ENCODE data around the gene TCAF2.
"Not testable (repeated sequence)": the region's sequence is repeated elsewhere in the genome, so short reads cannot be mapped to it uniquely, and the experiment has no call there.

DNA sequence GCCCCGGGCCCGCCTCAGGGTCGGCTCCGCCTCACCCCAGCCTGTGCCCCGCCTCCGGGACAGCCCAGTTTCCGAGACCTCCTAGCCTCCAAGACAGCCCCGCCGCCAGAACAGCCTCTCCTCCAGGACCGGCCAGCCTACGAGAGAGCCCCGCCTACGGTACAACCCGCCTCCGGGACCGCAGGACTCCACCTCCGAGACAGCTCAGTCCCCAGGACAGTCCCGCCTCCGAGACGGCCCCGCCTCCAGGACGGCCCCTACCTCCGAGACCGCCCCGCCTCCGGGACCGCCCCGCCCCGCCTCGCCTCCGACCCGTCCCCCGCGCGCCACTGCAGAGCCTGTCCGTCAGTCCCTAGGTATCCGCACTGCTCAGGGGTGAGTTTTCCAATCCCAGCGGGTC is at the start of gene TCAF2:
- not testable (repeated sequence) for TF ChIP-seq CTCF (IDR thresholded peaks at IDR 0.05; ENCODE audit: poor library complexity, severe bottlenecking); EZH2 (IDR thresholded peaks at IDR 0.05; ENCODE audit: borderline replicate concordance, insufficient read depth, low read length, poor library complexity, severe bottlenecking); SMC3 (conservative IDR thresholded peaks at IDR 0.05; ENCODE audit: poor library complexity); POLR2AphosphoS5 (IDR thresholded peaks at IDR 0.05); TAF1 (IDR thresholded peaks at IDR 0.05; ENCODE audit: low read depth); EP300 (conservative IDR thresholded peaks at IDR 0.05; ENCODE audit: poor library complexity, severe bottlenecking); MXI1 (conservative IDR thresholded peaks at IDR 0.05; ENCODE audit: poor library complexity, severe bottlenecking)
